ENCODE data around the gene DCTPP1. TPM values are rescaled to one million over a fixed set of nuclear protein-coding genes. Genes with fewer than 3 reads are reported as not detected.
A peak's percentile ranks its signal among the peaks of the same experiment; 100 is the strongest.

Gene DCTPP1
- polyA plus RNA-seq, 1 donor from 2014 or later, result 47.3 TPM

DNA sequence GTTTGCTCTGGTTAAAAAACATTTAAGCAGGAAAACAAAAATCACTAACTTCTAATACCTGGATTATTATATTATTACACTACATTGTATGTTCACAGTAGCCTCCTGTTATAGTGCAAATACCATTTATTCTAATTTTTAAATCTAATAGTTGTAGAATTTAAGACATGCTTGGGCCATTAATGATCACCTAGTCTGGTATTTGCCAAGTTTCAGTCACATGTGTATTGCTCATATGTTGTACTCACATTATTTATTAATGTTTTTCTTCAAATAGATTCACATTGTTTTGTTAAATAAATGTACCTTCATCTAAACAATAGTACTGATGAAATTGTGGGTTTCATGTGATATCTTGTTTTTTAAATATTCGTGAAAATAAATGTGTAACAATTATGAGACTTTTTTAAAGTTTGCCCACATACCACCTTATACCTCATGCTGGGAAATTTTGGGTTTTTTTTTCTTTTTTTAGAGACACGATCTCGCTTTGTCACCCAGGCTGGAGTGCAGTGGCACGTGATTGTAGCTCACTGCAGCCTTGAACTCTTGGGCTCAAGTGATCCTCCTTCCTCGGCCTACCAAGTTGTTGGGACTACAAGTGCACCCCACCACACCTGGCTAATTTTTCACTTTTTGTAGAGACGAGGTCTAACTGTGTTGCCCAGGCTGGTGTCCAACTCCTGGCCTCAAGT is 16.6 kb downstream of the DCTPP1 start:
- Histone ChIP-seq H2AFZ (ENCODE audit: low read depth, low read length) (no peak overlapping the region), H3K9ac (ENCODE audit: low read length) (no peak overlapping the region), H3K9me3 (ENCODE audit: low read length) (no peaks in the 10 kb centered on the region), H3F3A (ENCODE audit: insufficient read depth, low read length, poor library complexity, severe bottlenecking) (peaks cover 2% of the 10 kb centered on the region), H3K36me3 (ENCODE audit: insufficient read depth, low read length) (no peaks in the 10 kb centered on the region), H3K79me2 (replicated peaks; ENCODE audit: insufficient read depth, low read length) (peaks cover 3% of the 10 kb centered on the region), H3K9me2 (ENCODE audit: insufficient read depth, low read length) (no peaks in the 10 kb centered on the region), H3K4me2 (ENCODE audit: low read length) (no peak overlapping the region), H3K4me3 (ENCODE audit: low read length) (no peak overlapping the region), H3K27ac (ENCODE audit: low read length) (no peak overlapping the region), H4K20me1 (ENCODE audit: insufficient read depth) (no peaks in the 10 kb centered on the region), H3K27me3 (ENCODE audit: insufficient read depth, low read depth, low read length) (no peaks in the 10 kb centered on the region)
- TF ChIP-seq EP300 (conservative IDR thresholded peaks at IDR 0.05; ENCODE audit: poor library complexity, severe bottlenecking) (no peak), REST (IDR thresholded peaks at IDR 0.05; ENCODE audit: borderline replicate concordance) (no peak), RAD21 (conservative IDR thresholded peaks at IDR 0.05) (no peak), MXI1 (conservative IDR thresholded peaks at IDR 0.05; ENCODE audit: poor library complexity, severe bottlenecking) (no peak), TAF1 (IDR thresholded peaks at IDR 0.05; ENCODE audit: low read depth) (no peak), EZH2 (IDR thresholded peaks at IDR 0.05; ENCODE audit: borderline replicate concordance, insufficient read depth, low read length, poor library complexity, severe bottlenecking) (no peak), CTCF (IDR thresholded peaks at IDR 0.05; ENCODE audit: poor library complexity, severe bottlenecking) (no peak), SMC3 (conservative IDR thresholded peaks at IDR 0.05; ENCODE audit: poor library complexity) (no peak), POLR2AphosphoS5 (IDR thresholded peaks at IDR 0.05) (no peak)

DNA sequence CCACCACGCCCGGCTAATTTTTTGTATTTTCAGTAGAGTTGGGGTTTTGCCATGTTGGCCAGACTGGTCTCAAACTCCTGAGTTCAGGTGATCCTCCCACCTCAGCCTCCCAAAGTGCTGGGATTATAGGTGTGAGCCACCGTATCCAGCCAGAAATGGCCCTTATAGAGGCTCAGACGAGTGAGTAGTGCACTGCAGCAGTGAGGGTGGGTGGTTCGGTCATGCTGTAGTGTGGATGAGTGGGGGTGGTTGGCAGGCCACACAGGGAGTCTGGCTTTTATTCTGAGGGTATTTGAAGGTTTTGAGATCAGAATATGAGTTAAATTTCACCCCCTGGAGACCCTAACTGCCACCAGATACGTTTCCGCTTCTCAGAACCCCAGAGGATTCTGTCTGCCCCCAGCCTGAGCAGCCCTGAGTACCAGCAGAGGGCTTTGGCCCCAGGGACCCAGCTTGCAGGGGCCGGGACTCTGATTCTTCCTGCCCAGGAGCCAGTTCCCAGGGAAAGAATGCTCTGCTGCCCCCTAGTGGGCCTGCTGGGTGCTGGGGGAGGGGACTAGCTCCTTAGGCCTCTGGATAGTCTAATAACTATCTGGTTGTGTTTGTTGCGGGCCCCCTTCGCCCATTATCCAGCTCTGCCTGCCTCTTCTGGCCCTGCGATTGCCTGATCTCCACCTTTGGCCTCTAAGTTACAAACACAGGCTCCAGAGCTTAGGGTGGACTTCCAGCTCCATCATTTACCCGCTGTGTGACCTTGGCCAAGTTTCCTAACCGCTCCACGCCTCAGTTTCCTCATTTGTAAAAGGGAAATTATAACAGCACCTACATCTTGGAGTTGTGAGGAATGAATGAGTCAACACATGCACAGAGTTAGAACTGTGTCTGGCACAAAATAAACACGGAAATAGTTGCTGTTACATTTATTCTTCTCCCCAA is 20.4 kb downstream of the DCTPP1 start:
- TF ChIP-seq REST (IDR thresholded peaks at IDR 0.05; ENCODE audit: borderline replicate concordance) (no peak), RAD21 (conservative IDR thresholded peaks at IDR 0.05) (peak; percentile 87), EZH2 (IDR thresholded peaks at IDR 0.05; ENCODE audit: borderline replicate concordance, insufficient read depth, low read length, poor library complexity, severe bottlenecking) (no peak), SMC3 (conservative IDR thresholded peaks at IDR 0.05; ENCODE audit: poor library complexity) (peak; percentile 81), CTCF (IDR thresholded peaks at IDR 0.05; ENCODE audit: poor library complexity, severe bottlenecking) (peak; percentile 92), POLR2AphosphoS5 (IDR thresholded peaks at IDR 0.05) (no peak), MXI1 (conservative IDR thresholded peaks at IDR 0.05; ENCODE audit: poor library complexity, severe bottlenecking) (peak; percentile 32), EP300 (conservative IDR thresholded peaks at IDR 0.05; ENCODE audit: poor library complexity, severe bottlenecking) (no peak), TAF1 (IDR thresholded peaks at IDR 0.05; ENCODE audit: low read depth) (no peak)
- Histone ChIP-seq H3F3A (ENCODE audit: insufficient read depth, low read length, poor library complexity, severe bottlenecking) (no peaks in the 10 kb centered on the region), H3K27me3 (ENCODE audit: insufficient read depth, low read depth, low read length) (no peaks in the 10 kb centered on the region), H4K20me1 (ENCODE audit: insufficient read depth) (no peaks in the 10 kb centered on the region), H3K36me3 (ENCODE audit: insufficient read depth, low read length) (no peaks in the 10 kb centered on the region), H3K27ac (ENCODE audit: low read length) (no peak overlapping the region), H3K9me2 (ENCODE audit: insufficient read depth, low read length) (no peaks in the 10 kb centered on the region), H3K79me2 (replicated peaks; ENCODE audit: insufficient read depth, low read length) (peaks cover 5% of the 10 kb centered on the region), H3K9me3 (ENCODE audit: low read length) (no peaks in the 10 kb centered on the region), H3K4me2 (ENCODE audit: low read length) (no peak overlapping the region), H2AFZ (ENCODE audit: low read depth, low read length) (no peak overlapping the region), H3K4me3 (ENCODE audit: low read length) (no peak overlapping the region), H3K9ac (ENCODE audit: low read length) (no peak overlapping the region)
